Mesendoderm (in vitro differentiated cells): ENCODE measurements around the gene APOBEC3G.
A peak's percentile ranks its signal among the peaks of the same experiment; 100 is the strongest.

Experiments
- DNase-seq: peaks from one replicate; pipeline ENCODE4 v3.0.0; 2013
- H2AK5ac ChIP-seq: 2 replicates; pipeline ENCODE4 v1.6.1; 2013; ENCODE audit warnings: low read length, inconsistent platforms
- H2BK120ac ChIP-seq: 2 replicates; pipeline ENCODE4 v1.6.1; 2013; ENCODE audit warnings: low read depth, mild to moderate bottlenecking, low read length, moderate library complexity, mixed read lengths
- H2BK15ac ChIP-seq: replicated peaks from 2 replicates; pipeline ENCODE4 v1.6.1; 2013; ENCODE audit warnings: low read depth, mild to moderate bottlenecking, moderate library complexity
- H2BK5ac ChIP-seq: 2 replicates; pipeline ENCODE4 v1.6.1; 2013; ENCODE audit warnings: low read length, inconsistent platforms
- H3K18ac ChIP-seq: 2 replicates; pipeline ENCODE4 v1.6.1; 2013; ENCODE audit warnings: mild to moderate bottlenecking, low read length, mixed read lengths
- H3K23ac ChIP-seq: one replicate; pipeline ENCODE4 v1.6.1; 2013; ENCODE audit warnings: low read length
- H3K27ac ChIP-seq: 2 replicates; pipeline ENCODE4 v1.5.1; 2013; ENCODE audit warnings: low read depth, mild to moderate bottlenecking, inconsistent platforms, low read length, moderate library complexity
- H3K27me3 ChIP-seq: 2 replicates; pipeline ENCODE4 v1.6.1; 2013; ENCODE audit warnings: low read length, control low read depth, mild to moderate bottlenecking, inconsistent platforms; ENCODE audit not compliant: insufficient read depth, poor library complexity
- H3K36me3 ChIP-seq: 2 replicates; pipeline ENCODE4 v1.6.1; 2013; ENCODE audit warnings: low read length, inconsistent platforms; ENCODE audit not compliant: control insufficient read depth, insufficient read depth
- H3K4ac ChIP-seq: one replicate; pipeline ENCODE4 v1.6.1; 2013; ENCODE audit warnings: low read depth, mild to moderate bottlenecking, low read length, moderate library complexity
- H3K4me1 ChIP-seq: 2 replicates; pipeline ENCODE4 v1.6.1; 2013; ENCODE audit warnings: low read depth, low read length, inconsistent platforms; ENCODE audit not compliant: control insufficient read depth
- H3K4me2 ChIP-seq: 2 replicates; pipeline ENCODE4 v1.6.1; 2013; ENCODE audit warnings: low read length
- H3K4me3 ChIP-seq: 2 replicates; pipeline ENCODE4 v1.5.1; 2013; ENCODE audit warnings: mild to moderate bottlenecking, low read length
- H3K56ac ChIP-seq: one replicate; pipeline ENCODE4 v1.6.1; 2013; ENCODE audit warnings: low read length
- H3K79me1 ChIP-seq: 2 replicates; pipeline ENCODE4 v1.6.1; 2013; ENCODE audit warnings: low read length, inconsistent platforms
- H3K79me2 ChIP-seq: 2 replicates; pipeline ENCODE4 v1.6.1; 2013; ENCODE audit warnings: mild to moderate bottlenecking, low read length; ENCODE audit not compliant: control insufficient read depth, insufficient read depth
- H3K9ac ChIP-seq: 2 replicates; pipeline ENCODE4 v1.6.1; 2013; ENCODE audit warnings: low read length, inconsistent platforms
- H4K5ac ChIP-seq: one replicate; pipeline ENCODE4 v1.6.1; 2013; ENCODE audit warnings: low read length
- H4K8ac ChIP-seq: one replicate; pipeline ENCODE4 v1.6.1; 2013; ENCODE audit warnings: low read depth, mild to moderate bottlenecking, control low read depth, low read length, moderate library complexity
- WGBS: extraction: QIAGEN DNeasy Blood & Tissue Kit; methylation state at CpG from one replicate; pipeline ENCODE4 v1.1.7; 2013; ENCODE audit warnings: low lambda C conversion rate, missing lambda C conversion rate; ENCODE audit not compliant: insufficient coverage; ENCODE audit errors: extremely low coverage; 5-methylcytosine and 5-hydroxymethylcytosine counted together

The APOBEC3G gene

DNA sequence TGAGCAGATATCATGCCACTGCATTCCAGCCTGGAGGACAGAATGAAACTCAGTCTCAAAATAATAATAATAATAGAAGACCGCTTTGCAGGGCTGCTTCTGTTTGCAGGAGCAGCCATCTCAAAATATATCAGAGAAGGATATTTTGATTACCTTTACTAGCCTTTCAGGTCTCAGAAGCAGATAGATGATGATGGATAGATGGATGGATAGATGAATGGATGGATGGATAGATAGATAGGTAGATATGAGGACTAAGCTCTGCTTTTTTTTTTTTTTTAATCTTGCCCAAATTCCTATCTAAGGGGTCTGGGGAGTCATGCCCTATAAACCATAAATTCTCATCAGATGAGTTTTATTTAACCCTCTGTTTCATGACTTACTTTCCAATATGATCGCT, 38.5 kb downstream of the APOBEC3G start:
- peak overlapping the region; percentile 49 for H3K27ac ChIP-seq
- H2BK15ac ChIP-seq, result no peak overlapping the region
- DNase-seq, result no peak
- no peak overlapping the region for H3K4me2 ChIP-seq
- H4K5ac ChIP-seq, result no peak overlapping the region
- no peak overlapping the region for H3K9ac ChIP-seq
- H3K4me3 ChIP-seq, result no peak overlapping the region
- H3K18ac ChIP-seq, result peak overlapping the region; percentile 98
- no peaks in the 10 kb centered on the region for H3K79me1 ChIP-seq
- H3K36me3 ChIP-seq, result no peaks in the 10 kb centered on the region
- no peak overlapping the region for H2AK5ac ChIP-seq
- no peak overlapping the region for H4K8ac ChIP-seq
- H3K56ac ChIP-seq, result peak overlapping the region; percentile 77
- H3K4me1 ChIP-seq, result peaks cover 10% of the 10 kb centered on the region
- H3K79me2 ChIP-seq, result no peaks in the 10 kb centered on the region
- H3K4ac ChIP-seq, result peak overlapping the region; percentile 87
- peak overlapping the region; percentile 90 for H2BK5ac ChIP-seq
- no peaks in the 10 kb centered on the region for H3K27me3 ChIP-seq
- H2BK120ac ChIP-seq, result peak overlapping the region; percentile 98
- no peak overlapping the region for H3K23ac ChIP-seq
- no CpG with 5 or more reads among the region's 2 CpGs for WGBS

DNA sequence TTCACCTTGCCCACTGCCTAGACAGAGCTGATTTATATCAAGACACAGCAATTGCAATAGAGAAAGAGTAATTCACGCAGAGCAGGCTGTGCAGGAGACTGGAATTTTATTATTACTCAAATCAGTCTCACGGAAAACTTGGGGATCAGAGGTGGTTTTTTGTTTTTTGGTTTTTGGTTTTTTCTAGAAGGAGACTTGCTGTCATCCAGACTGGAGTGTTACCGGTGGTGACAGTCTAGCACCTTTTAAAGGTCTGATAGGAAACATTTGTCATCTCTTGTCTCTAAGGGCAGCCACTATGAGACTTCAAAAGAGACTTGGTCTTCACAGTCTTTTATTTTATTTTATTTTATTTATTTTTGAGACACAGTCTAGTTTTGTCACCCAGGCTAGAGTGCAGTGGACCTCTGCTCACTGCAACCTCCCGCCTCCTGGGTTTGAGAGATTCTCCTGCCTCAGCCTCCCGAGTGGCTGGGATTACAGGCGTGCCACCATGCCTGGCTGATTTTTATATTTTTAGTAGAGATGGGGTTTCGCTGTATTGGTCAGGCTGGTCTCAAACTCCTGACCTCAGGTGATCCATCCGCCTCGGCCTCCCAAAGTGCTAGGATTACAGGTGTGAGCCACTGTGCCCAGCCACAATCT, 39.0 kb downstream of the APOBEC3G start:
- H3K36me3 ChIP-seq, result no peaks in the 10 kb centered on the region
- peak overlapping the region; percentile 99 for H2BK15ac ChIP-seq

DNA sequence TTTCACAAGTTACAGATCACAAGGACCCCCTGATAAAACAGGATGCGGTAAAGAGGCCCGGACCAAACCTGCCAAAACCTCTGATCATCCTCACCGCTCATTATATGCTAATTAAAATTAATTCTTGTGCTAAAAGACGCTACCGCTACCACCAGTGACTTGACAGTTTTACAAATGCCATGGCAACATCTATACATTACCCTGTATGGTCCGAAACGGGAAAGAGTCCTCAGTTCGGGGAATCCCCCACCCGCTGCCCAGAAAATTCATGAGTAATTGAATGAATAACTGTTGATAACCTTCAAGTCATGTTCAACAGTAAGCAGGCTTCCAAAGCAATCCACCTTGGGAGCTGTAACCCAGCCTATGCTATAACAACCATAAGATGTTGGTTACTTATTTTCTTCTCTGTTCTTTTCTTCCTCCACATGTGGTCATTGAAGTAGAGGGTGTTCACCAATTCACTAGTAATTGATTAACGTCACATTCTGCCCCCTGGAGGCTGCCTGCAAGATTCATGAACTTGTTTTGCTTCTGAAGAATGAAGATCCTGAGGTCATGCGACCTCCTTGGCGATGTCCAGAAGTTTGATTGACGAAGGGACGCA, 40.6 kb downstream of the APOBEC3G start:
- no peak overlapping the region for H2AK5ac ChIP-seq
- peak; percentile 81 for DNase-seq

More for the DNA sequence above, 39.0 kb downstream of the APOBEC3G start:
- Histone ChIP-seq H3K4me1 (peaks cover 8% of the 10 kb centered on the region), H3K4me3 (no peak overlapping the region), H3K27ac (peak overlapping the region; percentile 52), H3K18ac (peak overlapping the region; percentile 86), H2BK5ac (peak overlapping the region; percentile 90), H3K23ac (no peak overlapping the region), H3K27me3 (no peaks in the 10 kb centered on the region), H3K9ac (no peak overlapping the region), H3K79me1 (no peaks in the 10 kb centered on the region), H2BK120ac (peak overlapping the region; percentile 61), H3K79me2 (no peaks in the 10 kb centered on the region), H2AK5ac (no peak overlapping the region), H3K4me2 (no peak overlapping the region), H4K8ac (peak overlapping the region; percentile 89), H4K5ac (no peak overlapping the region), H3K4ac (peak overlapping the region; percentile 99), H3K56ac (peak overlapping the region; percentile 77)
- no CpG with 5 or more reads among the region's 9 CpGs for WGBS
- DNase-seq, result peak; percentile 70

DNA sequence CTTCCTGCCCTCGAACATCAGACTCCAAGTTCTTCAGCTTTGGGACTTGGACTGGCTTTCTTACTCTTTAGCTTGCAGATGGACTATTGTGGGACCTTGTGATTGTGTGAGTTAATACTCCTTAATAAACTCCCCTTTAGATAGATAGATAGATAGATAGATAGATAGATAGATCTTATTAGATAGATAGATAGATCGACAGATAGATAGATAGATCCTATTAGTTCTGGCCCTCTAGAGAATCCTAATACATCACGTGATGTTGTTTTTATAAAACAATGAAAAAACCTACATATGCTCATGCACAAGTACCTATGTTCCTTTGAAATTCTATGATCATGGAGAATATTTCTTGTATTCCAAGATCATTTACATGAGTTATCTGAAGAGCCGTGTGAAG, 43.9 kb downstream of the APOBEC3G start:
- Histone ChIP-seq H3K4me1 (peaks cover 3% of the 10 kb centered on the region), H2BK5ac (no peak overlapping the region), H3K36me3 (no peaks in the 10 kb centered on the region), H3K4me3 (no peak overlapping the region), H3K23ac (no peak overlapping the region), H4K5ac (no peak overlapping the region), H3K9ac (no peak overlapping the region), H3K79me1 (no peaks in the 10 kb centered on the region), H3K56ac (no peak overlapping the region), H2BK120ac (no peak overlapping the region), H3K79me2 (no peaks in the 10 kb centered on the region), H2AK5ac (no peak overlapping the region), H3K4me2 (no peak overlapping the region), H3K4ac (no peak overlapping the region), H2BK15ac (no peak overlapping the region), H3K18ac (no peak overlapping the region), H4K8ac (no peak overlapping the region), H3K27ac (no peak overlapping the region), H3K27me3 (no peaks in the 10 kb centered on the region)
- no peak for DNase-seq
- no CpG with 5 or more reads among the region's 4 CpGs for WGBS

More for the DNA sequence above, 40.6 kb downstream of the APOBEC3G start:
- H2BK120ac ChIP-seq, result peak overlapping the region; percentile 56
- H3K36me3 ChIP-seq, result no peaks in the 10 kb centered on the region
- no peak overlapping the region for H3K4me2 ChIP-seq
- H3K4me3 ChIP-seq, result no peak overlapping the region
- H3K23ac ChIP-seq, result no peak overlapping the region
- no CpG with 5 or more reads among the region's 14 CpGs for WGBS
- H3K4me1 ChIP-seq, result peaks cover 8% of the 10 kb centered on the region
- H3K79me2 ChIP-seq, result no peaks in the 10 kb centered on the region
- peak overlapping the region; percentile 65 for H3K56ac ChIP-seq
- H4K8ac ChIP-seq, result no peak overlapping the region
- peak overlapping the region; percentile 6 for H3K9ac ChIP-seq
- H3K18ac ChIP-seq, result peak overlapping the region; percentile 86
- peak overlapping the region; percentile 98 for H2BK15ac ChIP-seq
- H3K4ac ChIP-seq, result peak overlapping the region; percentile 43
- H4K5ac ChIP-seq, result peak overlapping the region; percentile 41
- no peaks in the 10 kb centered on the region for H3K79me1 ChIP-seq
- H2BK5ac ChIP-seq, result peak overlapping the region; percentile 61
- no peak overlapping the region for H3K27ac ChIP-seq
- H3K27me3 ChIP-seq, result no peaks in the 10 kb centered on the region

DNA sequence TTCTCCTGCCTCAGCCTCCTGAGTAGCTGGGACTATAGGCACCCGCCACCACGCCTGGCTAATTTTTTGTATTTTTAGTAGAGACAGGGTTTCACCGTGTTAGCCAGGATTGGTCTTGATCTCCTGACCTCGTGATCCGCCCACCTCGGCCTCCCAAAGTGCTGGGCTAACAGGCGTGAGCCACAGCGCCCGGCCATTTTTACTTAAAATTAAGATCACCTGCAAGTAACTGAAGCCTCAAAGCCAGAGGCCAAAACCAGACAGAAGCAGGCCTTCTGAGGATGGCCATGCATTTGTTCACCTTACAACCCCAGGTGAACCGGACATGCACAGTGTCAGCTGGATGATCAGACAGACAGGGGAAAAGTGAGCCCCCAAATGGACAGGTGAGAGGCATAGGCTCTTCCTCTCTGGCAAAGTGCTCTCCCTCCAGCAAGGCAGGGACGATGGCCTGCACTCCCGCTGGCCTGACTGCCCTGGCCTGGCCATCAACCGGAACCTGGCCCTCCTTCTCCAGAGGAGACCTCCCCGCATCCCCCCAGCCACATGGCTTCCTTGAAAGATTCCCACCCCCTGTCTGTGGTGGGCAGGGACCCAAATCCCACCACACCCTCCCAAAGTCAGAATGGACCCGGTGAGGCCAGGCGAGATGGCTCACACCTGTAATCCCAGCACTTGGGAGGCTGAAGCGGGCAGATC, 45.8 kb downstream of the APOBEC3G start:
- no CpG with 5 or more reads among the region's 17 CpGs for WGBS
- Histone ChIP-seq H3K23ac (no peak overlapping the region), H3K36me3 (no peaks in the 10 kb centered on the region), H3K4ac (no peak overlapping the region), H3K4me2 (no peak overlapping the region), H2BK15ac (no peak overlapping the region), H3K56ac (no peak overlapping the region), H3K4me1 (no peaks in the 10 kb centered on the region), H3K27me3 (no peaks in the 10 kb centered on the region), H3K4me3 (no peak overlapping the region), H3K18ac (no peak overlapping the region), H3K27ac (no peak overlapping the region), H2BK120ac (no peak overlapping the region), H4K8ac (no peak overlapping the region), H4K5ac (no peak overlapping the region), H3K79me1 (no peaks in the 10 kb centered on the region), H2BK5ac (no peak overlapping the region), H3K79me2 (no peaks in the 10 kb centered on the region), H3K9ac (no peak overlapping the region), H2AK5ac (no peak overlapping the region)
- DNase-seq, result no peak
